HG02610 (cell line): ENCODE results near the gene RLN2.
"Not testable (repeated sequence)": the region's sequence is repeated elsewhere in the genome, so short reads cannot be mapped to it uniquely, and the experiment has no call there.

Experiments
- ATAC-seq: cut with Tn5 transposase; IDR thresholded peaks from one replicate; pipeline ENCODE4 v1.9.1; 2021; ENCODE audit warnings: mild to moderate bottlenecking, moderate library complexity; ENCODE audit not compliant: unreplicated experiment

Gene RLN2

GRCh38 chr9:5303840-5304795 is at the start of gene RLN2:
RLN2 (minus strand) TSS chr9:5304716; CDS start chr9:5304580, 136 bp downstream.
- ATAC-seq = peak; percentile 99

GRCh38 chr9:5354184-5354583 is 49.7 kb upstream of the RLN2 start:
- ATAC-seq = no peak

- ATAC-seq = no peak
Measured at GRCh38 chr9:5352637-5353248, 48.2 kb upstream of the RLN2 start.

- peak; percentile 100 for ATAC-seq
Measured at GRCh38 chr9:5338992-5339981, 34.8 kb upstream of the RLN2 start, which contains the start of gene RLN1. RLN1 (minus strand) TSS chr9:5339876; CDS start chr9:5339746, 130 bp downstream.

GRCh38 chr9:5336688-5337087 is 32.2 kb upstream of the RLN2 start:
- no peak for ATAC-seq

- not testable (repeated sequence) for ATAC-seq
Measured at GRCh38 chr9:5331276-5331675, 26.8 kb upstream of the RLN2 start.

- no peak for ATAC-seq
Measured at GRCh38 chr9:5326893-5327548, 22.5 kb upstream of the RLN2 start.

- ATAC-seq = no peak
Measured at GRCh38 chr9:5326187-5326586, 21.7 kb upstream of the RLN2 start.

GRCh38 chr9:5321601-5322000 is 17.1 kb upstream of the RLN2 start:
- not testable (repeated sequence) for ATAC-seq

- ATAC-seq = no peak
Measured at GRCh38 chr9:5321058-5321457, 16.5 kb upstream of the RLN2 start.

- ATAC-seq = not testable (repeated sequence)
Measured at GRCh38 chr9:5316406-5316805, 11.9 kb upstream of the RLN2 start.

GRCh38 chr9:5315187-5315923 is 10.8 kb upstream of the RLN2 start:
- ATAC-seq = no peak

- no peak for ATAC-seq
Measured at GRCh38 chr9:5310851-5311250, 6.3 kb upstream of the RLN2 start.

- no peak for ATAC-seq
Measured at GRCh38 chr9:5305741-5306140, 1.2 kb upstream of the RLN2 start.

GRCh38 chr9:5301544-5301943 is 3.0 kb downstream of the RLN2 start:
- ATAC-seq = no peak

GRCh38 chr9:5292141-5292540 is 12.4 kb downstream of the RLN2 start:
- no peak for ATAC-seq

GRCh38 chr9:5288591-5288990 is 15.9 kb downstream of the RLN2 start:
- no peak for ATAC-seq

- ATAC-seq = no peak
Measured at GRCh38 chr9:5286262-5286661, 18.3 kb downstream of the RLN2 start.

GRCh38 chr9:5278486-5278885 is 26.0 kb downstream of the RLN2 start:
- peak; percentile 51 for ATAC-seq

GRCh38 chr9:5274770-5275169 is 29.7 kb downstream of the RLN2 start:
- ATAC-seq = peak; percentile 77
